Measurements from ENCODE around the gene PCSK5. TPM values are rescaled to one million over a fixed set of nuclear protein-coding genes. Genes with fewer than 3 reads are reported as not detected.
A peak's percentile ranks its signal among the peaks of the same experiment; 100 is the strongest.

The PCSK5 gene
- total RNA-seq, 1 donor from 2014 or later, result 30.7 TPM

DNA sequence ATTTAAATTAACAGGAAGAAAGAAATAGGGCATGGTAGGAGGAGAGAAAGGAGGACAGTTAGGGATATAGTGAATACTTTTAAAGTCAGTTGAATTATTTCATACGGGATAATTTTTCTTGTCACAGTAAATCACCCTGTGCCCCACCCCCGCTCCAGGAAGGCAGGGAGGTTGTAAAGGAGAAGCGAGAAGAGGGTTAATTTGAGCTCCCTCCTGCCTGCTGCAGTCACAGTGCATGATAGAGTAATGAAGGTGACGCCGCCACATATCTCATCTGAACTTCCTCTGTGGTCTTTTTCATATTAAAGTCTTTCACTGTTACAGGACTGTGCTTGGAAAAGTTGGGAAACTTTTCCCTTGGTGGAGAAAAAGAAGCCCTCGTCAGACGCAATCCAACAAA lies 896 bp upstream of the PCSK5 start:
- H3K36me3 Mint-ChIP-seq, result no peaks in the 10 kb centered on the region

GRCh38 chr9:75889977-75890471 lies 449 bp upstream of the PCSK5 start:
- peak overlapping the region; percentile 92 for H3K4me3 Mint-ChIP-seq
- peak overlapping the region; percentile 76 for H3K27ac Mint-ChIP-seq
- peaks cover 24% of the 10 kb centered on the region for H3K27me3 Mint-ChIP-seq
- TF ChIP-seq, protein P1, sequence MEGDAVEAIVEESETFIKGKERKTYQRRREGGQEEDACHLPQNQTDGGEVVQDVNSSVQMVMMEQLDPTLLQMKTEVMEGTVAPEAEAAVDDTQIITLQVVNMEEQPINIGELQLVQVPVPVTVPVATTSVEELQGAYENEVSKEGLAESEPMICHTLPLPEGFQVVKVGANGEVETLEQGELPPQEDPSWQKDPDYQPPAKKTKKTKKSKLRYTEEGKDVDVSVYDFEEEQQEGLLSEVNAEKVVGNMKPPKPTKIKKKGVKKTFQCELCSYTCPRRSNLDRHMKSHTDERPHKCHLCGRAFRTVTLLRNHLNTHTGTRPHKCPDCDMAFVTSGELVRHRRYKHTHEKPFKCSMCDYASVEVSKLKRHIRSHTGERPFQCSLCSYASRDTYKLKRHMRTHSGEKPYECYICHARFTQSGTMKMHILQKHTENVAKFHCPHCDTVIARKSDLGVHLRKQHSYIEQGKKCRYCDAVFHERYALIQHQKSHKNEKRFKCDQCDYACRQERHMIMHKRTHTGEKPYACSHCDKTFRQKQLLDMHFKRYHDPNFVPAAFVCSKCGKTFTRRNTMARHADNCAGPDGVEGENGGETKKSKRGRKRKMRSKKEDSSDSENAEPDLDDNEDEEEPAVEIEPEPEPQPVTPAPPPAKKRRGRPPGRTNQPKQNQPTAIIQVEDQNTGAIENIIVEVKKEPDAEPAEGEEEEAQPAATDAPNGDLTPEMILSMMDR (conservative IDR thresholded peaks at IDR 0.05), result no peak
- H3K36me3 Mint-ChIP-seq, result no peaks in the 10 kb centered on the region
- no peak for DNase-seq (ENCODE audit: extremely low spot score, unreplicated experiment)
- peaks cover 33% of the 10 kb centered on the region for H3K4me1 Mint-ChIP-seq (ENCODE audit: unreplicated experiment)
- no peaks in the 10 kb centered on the region for H3K9me3 Mint-ChIP-seq

More for the DNA sequence above, 896 bp upstream of the PCSK5 start:
- TF ChIP-seq, protein P1 (conservative IDR thresholded peaks at IDR 0.05), result no peak
- no peaks in the 10 kb centered on the region for H3K9me3 Mint-ChIP-seq
- H3K27me3 Mint-ChIP-seq, result peaks cover 24% of the 10 kb centered on the region
- H3K4me1 Mint-ChIP-seq (ENCODE audit: unreplicated experiment), result peaks cover 28% of the 10 kb centered on the region
- no peak for DNase-seq (ENCODE audit: extremely low spot score, unreplicated experiment)
- H3K4me3 Mint-ChIP-seq, result peak overlapping the region; percentile 92
- peak overlapping the region; percentile 76 for H3K27ac Mint-ChIP-seq

DNA sequence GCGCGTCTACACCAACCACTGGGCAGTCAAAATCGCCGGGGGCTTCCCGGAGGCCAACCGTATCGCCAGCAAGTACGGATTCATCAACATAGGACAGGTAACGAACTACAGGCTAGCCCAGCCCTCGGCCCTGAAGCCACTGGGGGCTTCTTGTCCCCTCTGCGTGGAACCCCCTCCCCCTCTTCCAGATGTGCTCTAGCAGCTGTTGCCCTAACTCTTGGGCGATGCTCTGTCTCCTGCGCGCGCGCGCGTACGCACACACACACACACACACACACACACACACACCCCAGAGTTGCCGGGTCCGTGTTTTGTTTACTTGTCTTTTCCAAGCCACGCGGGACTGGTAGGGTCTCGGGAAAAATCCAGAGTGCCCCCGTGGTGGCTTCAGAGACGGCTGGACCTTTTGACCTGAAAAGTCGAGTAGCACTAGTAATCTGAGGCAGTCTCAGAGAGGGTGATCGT lies 836 bp downstream of the PCSK5 start:
- Mint-ChIP-seq H3K4me1 (ENCODE audit: unreplicated experiment) (peaks cover 37% of the 10 kb centered on the region), H3K27me3 (peaks cover 21% of the 10 kb centered on the region), H3K4me3 (peak overlapping the region; percentile 96), H3K36me3 (no peaks in the 10 kb centered on the region), H3K27ac (peak overlapping the region; percentile 86), H3K9me3 (no peaks in the 10 kb centered on the region)
- peak; percentile 67 for DNase-seq (ENCODE audit: extremely low spot score, unreplicated experiment)
- TF ChIP-seq, protein P1 (conservative IDR thresholded peaks at IDR 0.05), result no peak

DNA sequence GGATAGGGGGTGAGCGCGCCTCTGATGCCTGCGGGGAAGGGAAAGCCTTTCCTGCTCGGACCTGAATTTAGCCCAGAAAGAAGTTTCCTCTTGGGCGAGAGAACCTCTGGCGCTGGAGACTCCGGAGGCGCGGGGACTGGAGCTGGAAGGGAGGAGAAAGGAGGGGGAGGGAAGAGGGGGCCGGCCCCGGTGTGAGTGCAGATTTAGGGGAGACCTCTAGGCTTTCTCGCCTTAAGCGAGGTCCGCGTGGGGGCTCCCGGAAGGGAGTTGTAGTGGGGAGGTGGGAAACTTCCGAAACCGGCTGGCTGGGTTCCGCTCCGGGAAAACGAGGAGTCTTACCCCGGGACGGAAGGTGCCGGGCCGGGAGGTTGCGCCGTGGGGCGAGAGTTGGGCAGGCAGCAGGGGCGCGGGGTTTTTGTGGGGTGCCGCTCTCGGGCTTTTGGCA lies 1.3 kb downstream of the PCSK5 start:
- H3K27me3 Mint-ChIP-seq, result peaks cover 21% of the 10 kb centered on the region
- TF ChIP-seq, protein P1 (conservative IDR thresholded peaks at IDR 0.05), result no peak
- no peaks in the 10 kb centered on the region for H3K9me3 Mint-ChIP-seq
- H3K36me3 Mint-ChIP-seq, result no peaks in the 10 kb centered on the region
- H3K4me1 Mint-ChIP-seq (ENCODE audit: unreplicated experiment), result peaks cover 39% of the 10 kb centered on the region
- H3K27ac Mint-ChIP-seq, result peak overlapping the region; percentile 86
- DNase-seq (ENCODE audit: extremely low spot score, unreplicated experiment), result peak; percentile 69
- peak overlapping the region; percentile 96 for H3K4me3 Mint-ChIP-seq

- H3K27ac Mint-ChIP-seq, result peak overlapping the region; percentile 52
- no peaks in the 10 kb centered on the region for H3K9me3 Mint-ChIP-seq
- peak; percentile 70 for DNase-seq (ENCODE audit: extremely low spot score, unreplicated experiment)
- peaks cover 21% of the 10 kb centered on the region for H3K27me3 Mint-ChIP-seq
- peaks cover 43% of the 10 kb centered on the region for H3K4me1 Mint-ChIP-seq (ENCODE audit: unreplicated experiment)
- H3K4me3 Mint-ChIP-seq, result peak overlapping the region; percentile 96
- no peaks in the 10 kb centered on the region for H3K36me3 Mint-ChIP-seq
- TF ChIP-seq, protein P1 (conservative IDR thresholded peaks at IDR 0.05), result no peak
These were observed 1.9 kb downstream of the PCSK5 start for GRCh38 chr9:75892216-75892911.
